ENCODE data around the gene INO80E.

GRCh38 chr16:29978081-29978480 lies 18.0 kb upstream of the INO80E start:
- TF ChIP-seq, protein P1, sequence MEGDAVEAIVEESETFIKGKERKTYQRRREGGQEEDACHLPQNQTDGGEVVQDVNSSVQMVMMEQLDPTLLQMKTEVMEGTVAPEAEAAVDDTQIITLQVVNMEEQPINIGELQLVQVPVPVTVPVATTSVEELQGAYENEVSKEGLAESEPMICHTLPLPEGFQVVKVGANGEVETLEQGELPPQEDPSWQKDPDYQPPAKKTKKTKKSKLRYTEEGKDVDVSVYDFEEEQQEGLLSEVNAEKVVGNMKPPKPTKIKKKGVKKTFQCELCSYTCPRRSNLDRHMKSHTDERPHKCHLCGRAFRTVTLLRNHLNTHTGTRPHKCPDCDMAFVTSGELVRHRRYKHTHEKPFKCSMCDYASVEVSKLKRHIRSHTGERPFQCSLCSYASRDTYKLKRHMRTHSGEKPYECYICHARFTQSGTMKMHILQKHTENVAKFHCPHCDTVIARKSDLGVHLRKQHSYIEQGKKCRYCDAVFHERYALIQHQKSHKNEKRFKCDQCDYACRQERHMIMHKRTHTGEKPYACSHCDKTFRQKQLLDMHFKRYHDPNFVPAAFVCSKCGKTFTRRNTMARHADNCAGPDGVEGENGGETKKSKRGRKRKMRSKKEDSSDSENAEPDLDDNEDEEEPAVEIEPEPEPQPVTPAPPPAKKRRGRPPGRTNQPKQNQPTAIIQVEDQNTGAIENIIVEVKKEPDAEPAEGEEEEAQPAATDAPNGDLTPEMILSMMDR (IDR thresholded peaks at IDR 0.05; ENCODE audit: extremely low read depth in 1 of 2, insufficient read depth in 1 of 2, low read depth in 1 of 2, low read length in 2 of 2) = no peak
- no peak for TF ChIP-seq POLR2A (IDR thresholded peaks at IDR 0.05; ENCODE audit: low read depth, low read length)
- TF ChIP-seq JUN (IDR thresholded peaks at IDR 0.05; ENCODE audit: borderline replicate concordance, insufficient read depth, insufficient read length, low read depth) = no peak
- no peak for TF ChIP-seq MYC (IDR thresholded peaks at IDR 0.05; ENCODE audit: low read depth, low read length)
- no peak for TF ChIP-seq FOS (IDR thresholded peaks at IDR 0.05; ENCODE audit: borderline replicate concordance, insufficient read depth, low read length)
- TF ChIP-seq MAX (IDR thresholded peaks at IDR 0.05; ENCODE audit: insufficient read depth, insufficient read length) = no peak
- no peak for TF ChIP-seq POLR2AphosphoS5 (IDR thresholded peaks at IDR 0.05; ENCODE audit: insufficient read depth, low read depth, low read length)
- no peak for TF ChIP-seq EZH2 (IDR thresholded peaks at IDR 0.05; ENCODE audit: borderline replicate concordance, low read depth, low read length, severe bottlenecking)
- no peak for TF ChIP-seq GATA2 (IDR thresholded peaks at IDR 0.05; ENCODE audit: insufficient read depth, insufficient read length, low read depth, low read length)

All from endothelial cell of umbilical vein (primary cell).